GM04504 (cell line): ENCODE results near the gene FAM3D.

Experiments
- DNase-seq: peaks from one replicate; pipeline ENCODE4 v3.0.0-alpha.2; 2012; ENCODE audit warnings: low read depth

The FAM3D gene

GRCh38 chr3:58591517-58592510 lies 74.8 kb downstream of the FAM3D start:
- DNase-seq, result no peak

GRCh38 chr3:58588030-58588614 lies 78.5 kb downstream of the FAM3D start:
- DNase-seq, result no peak

- no peak for DNase-seq
Measured at GRCh38 chr3:58586776-58587192, 79.8 kb downstream of the FAM3D start.

GRCh38 chr3:58585994-58586393 lies 80.6 kb downstream of the FAM3D start:
- DNase-seq, result no peak

GRCh38 chr3:58585005-58585786 lies 81.4 kb downstream of the FAM3D start:
- DNase-seq, result peak; percentile 35

GRCh38 chr3:58584690-58585004 lies 81.9 kb downstream of the FAM3D start:
- no peak for DNase-seq
